Endothelial cell (in vitro differentiated cells): Measurements from ENCODE around the gene SLAMF9. TPM values are rescaled to one million over a fixed set of nuclear protein-coding genes. Genes with fewer than 3 reads are reported as not detected.

ENCODE experiments used
- DNase-seq: peaks from one replicate; pipeline ENCODE4 v3.0.0; 2021; ENCODE audit warnings: low spot score
- H3K27ac Mint-ChIP-seq: one replicate; pipeline ENCODE4 v1.8.0; 2021; ENCODE audit warnings: mixed read lengths, inconsistent platforms; ENCODE audit not compliant: unreplicated experiment
- H3K27me3 Mint-ChIP-seq: one replicate; pipeline ENCODE4 v1.8.0; 2021; ENCODE audit warnings: mild to moderate bottlenecking, moderate library complexity, mixed read lengths, inconsistent platforms; ENCODE audit not compliant: unreplicated experiment
- H3K36me3 Mint-ChIP-seq: one replicate; pipeline ENCODE4 v1.8.0; 2021; ENCODE audit warnings: mild to moderate bottlenecking, low read depth, mixed read lengths, inconsistent platforms; ENCODE audit not compliant: unreplicated experiment
- H3K4me1 Mint-ChIP-seq: one replicate; pipeline ENCODE4 v1.8.0; 2021; ENCODE audit warnings: mild to moderate bottlenecking, mixed read lengths, inconsistent platforms; ENCODE audit not compliant: unreplicated experiment
- H3K4me3 Mint-ChIP-seq: one replicate; pipeline ENCODE4 v1.8.0; 2021; ENCODE audit warnings: mild to moderate bottlenecking, mixed read lengths, inconsistent platforms; ENCODE audit not compliant: unreplicated experiment
- H3K9me3 Mint-ChIP-seq: one replicate; pipeline ENCODE4 v1.8.0; 2021; ENCODE audit warnings: mixed read lengths, inconsistent platforms; ENCODE audit not compliant: unreplicated experiment
- total RNA-seq: library from RNA; stranded (reverse); fragmentation: NEBNext Ultra II Directional; extraction: Animal tissue kit (Norgen Biotek cat#: 25700); gene quantifications from one replicate; pipeline ENCODE4 v1.2.1, GENCODE V29; 2021; ENCODE audit not compliant: unreplicated experiment
- TF ChIP-seq, protein P1 (sequence below): fragments of 200-600 bp; sonication (generic); IDR thresholded peaks from one replicate; pipeline ENCODE4 v1.5.0; 2021; ENCODE audit warnings: antibody characterized with exemption; ENCODE audit not compliant: unreplicated experiment

SLAMF9 gene
- total RNA-seq, 1 donor from 2014 or later: not detected

- Mint-ChIP-seq H3K27me3 (peaks cover 8% of the 10 kb centered on the region), H3K27ac (no peak overlapping the region), H3K4me1 (no peaks in the 10 kb centered on the region), H3K36me3 (peaks cover 5% of the 10 kb centered on the region), H3K4me3 (no peak overlapping the region), H3K9me3 (no peaks in the 10 kb centered on the region)
- TF ChIP-seq, protein P1, sequence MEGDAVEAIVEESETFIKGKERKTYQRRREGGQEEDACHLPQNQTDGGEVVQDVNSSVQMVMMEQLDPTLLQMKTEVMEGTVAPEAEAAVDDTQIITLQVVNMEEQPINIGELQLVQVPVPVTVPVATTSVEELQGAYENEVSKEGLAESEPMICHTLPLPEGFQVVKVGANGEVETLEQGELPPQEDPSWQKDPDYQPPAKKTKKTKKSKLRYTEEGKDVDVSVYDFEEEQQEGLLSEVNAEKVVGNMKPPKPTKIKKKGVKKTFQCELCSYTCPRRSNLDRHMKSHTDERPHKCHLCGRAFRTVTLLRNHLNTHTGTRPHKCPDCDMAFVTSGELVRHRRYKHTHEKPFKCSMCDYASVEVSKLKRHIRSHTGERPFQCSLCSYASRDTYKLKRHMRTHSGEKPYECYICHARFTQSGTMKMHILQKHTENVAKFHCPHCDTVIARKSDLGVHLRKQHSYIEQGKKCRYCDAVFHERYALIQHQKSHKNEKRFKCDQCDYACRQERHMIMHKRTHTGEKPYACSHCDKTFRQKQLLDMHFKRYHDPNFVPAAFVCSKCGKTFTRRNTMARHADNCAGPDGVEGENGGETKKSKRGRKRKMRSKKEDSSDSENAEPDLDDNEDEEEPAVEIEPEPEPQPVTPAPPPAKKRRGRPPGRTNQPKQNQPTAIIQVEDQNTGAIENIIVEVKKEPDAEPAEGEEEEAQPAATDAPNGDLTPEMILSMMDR: no peak
- no peak for DNase-seq
These were observed 25.2 kb upstream of the SLAMF9 start for GRCh38 chr1:159979257-159979656.

DNA sequence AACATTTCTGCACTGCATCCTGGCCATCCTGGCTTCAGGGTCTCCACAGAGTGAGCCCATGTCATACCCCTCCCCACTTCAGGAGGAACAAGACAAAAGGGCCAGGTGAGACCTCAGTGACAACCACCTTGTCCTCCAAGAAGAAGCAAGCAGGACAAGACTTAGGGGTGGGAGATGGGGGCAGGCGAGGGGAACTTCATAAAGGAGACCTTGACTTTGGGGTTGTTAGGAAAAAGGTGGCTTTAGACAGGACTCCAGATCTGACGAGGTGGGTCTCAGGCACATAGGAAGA is 24.0 kb upstream of the SLAMF9 start:
- no peak for DNase-seq
- peaks cover 5% of the 10 kb centered on the region for H3K36me3 Mint-ChIP-seq
- H3K27me3 Mint-ChIP-seq: peaks cover 8% of the 10 kb centered on the region
- H3K4me3 Mint-ChIP-seq: no peak overlapping the region
- H3K4me1 Mint-ChIP-seq: no peaks in the 10 kb centered on the region
- TF ChIP-seq, protein P1: no peak
- H3K9me3 Mint-ChIP-seq: no peaks in the 10 kb centered on the region
- H3K27ac Mint-ChIP-seq: no peak overlapping the region

GRCh38 chr1:159977364-159978106 is 23.5 kb upstream of the SLAMF9 start:
- H3K36me3 Mint-ChIP-seq: peaks cover 5% of the 10 kb centered on the region
- H3K9me3 Mint-ChIP-seq: no peaks in the 10 kb centered on the region
- H3K27me3 Mint-ChIP-seq: peaks cover 8% of the 10 kb centered on the region
- TF ChIP-seq, protein P1: no peak
- no peak for DNase-seq
- no peaks in the 10 kb centered on the region for H3K4me1 Mint-ChIP-seq
- no peak overlapping the region for H3K27ac Mint-ChIP-seq
- no peak overlapping the region for H3K4me3 Mint-ChIP-seq

- Mint-ChIP-seq H3K36me3 (no peaks in the 10 kb centered on the region), H3K4me3 (no peak overlapping the region), H3K27ac (no peak overlapping the region), H3K4me1 (peaks cover 4% of the 10 kb centered on the region), H3K9me3 (no peaks in the 10 kb centered on the region), H3K27me3 (peaks cover 10% of the 10 kb centered on the region)
- TF ChIP-seq, protein P1: no peak
- DNase-seq: no peak
These were observed 20.4 kb upstream of the SLAMF9 start for GRCh38 chr1:159974350-159974965.

GRCh38 chr1:159973350-159973940 is 19.4 kb upstream of the SLAMF9 start:
- Mint-ChIP-seq H3K4me3 (no peak overlapping the region), H3K36me3 (no peaks in the 10 kb centered on the region), H3K4me1 (peaks cover 4% of the 10 kb centered on the region), H3K9me3 (no peaks in the 10 kb centered on the region), H3K27me3 (peaks cover 10% of the 10 kb centered on the region), H3K27ac (no peak overlapping the region)
- no peak for DNase-seq
- TF ChIP-seq, protein P1: no peak
